ENCODE results near the gene CBARP.

The CBARP gene

DNA sequence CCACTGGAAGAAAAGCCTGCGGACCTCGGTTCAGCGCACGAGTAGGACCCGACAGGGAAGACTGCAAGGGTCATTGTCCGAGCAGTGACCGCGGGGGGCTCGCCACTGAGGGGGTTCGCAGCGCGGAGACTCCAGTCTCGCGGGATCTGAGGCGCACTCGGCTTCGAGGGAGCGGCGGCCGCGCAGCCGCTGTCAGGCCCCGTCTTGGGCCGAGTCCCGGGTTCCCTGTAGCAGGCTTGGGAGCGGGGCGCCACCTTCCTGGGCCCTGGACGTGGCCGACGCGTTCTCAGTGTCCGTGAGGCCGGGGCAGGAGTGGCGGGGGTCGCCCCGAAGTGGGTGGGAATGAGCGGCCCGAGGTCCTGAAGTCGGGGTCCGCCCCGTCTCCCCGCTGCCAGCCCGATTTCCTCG, 37.1 kb upstream of the CBARP start:
- in situ Hi-C loops (cut with HindIII; ENCODE audit: low sequenced_read_pairs), result no loop called here
- peak overlapping the region; percentile 39 for H3K4me3 ChIP-seq (ENCODE audit: low read depth, low read length)
- no peak for DNase-seq (ENCODE audit: low read depth, low spot score)
- TF ChIP-seq, protein P1, sequence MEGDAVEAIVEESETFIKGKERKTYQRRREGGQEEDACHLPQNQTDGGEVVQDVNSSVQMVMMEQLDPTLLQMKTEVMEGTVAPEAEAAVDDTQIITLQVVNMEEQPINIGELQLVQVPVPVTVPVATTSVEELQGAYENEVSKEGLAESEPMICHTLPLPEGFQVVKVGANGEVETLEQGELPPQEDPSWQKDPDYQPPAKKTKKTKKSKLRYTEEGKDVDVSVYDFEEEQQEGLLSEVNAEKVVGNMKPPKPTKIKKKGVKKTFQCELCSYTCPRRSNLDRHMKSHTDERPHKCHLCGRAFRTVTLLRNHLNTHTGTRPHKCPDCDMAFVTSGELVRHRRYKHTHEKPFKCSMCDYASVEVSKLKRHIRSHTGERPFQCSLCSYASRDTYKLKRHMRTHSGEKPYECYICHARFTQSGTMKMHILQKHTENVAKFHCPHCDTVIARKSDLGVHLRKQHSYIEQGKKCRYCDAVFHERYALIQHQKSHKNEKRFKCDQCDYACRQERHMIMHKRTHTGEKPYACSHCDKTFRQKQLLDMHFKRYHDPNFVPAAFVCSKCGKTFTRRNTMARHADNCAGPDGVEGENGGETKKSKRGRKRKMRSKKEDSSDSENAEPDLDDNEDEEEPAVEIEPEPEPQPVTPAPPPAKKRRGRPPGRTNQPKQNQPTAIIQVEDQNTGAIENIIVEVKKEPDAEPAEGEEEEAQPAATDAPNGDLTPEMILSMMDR (IDR thresholded peaks at IDR 0.05; ENCODE audit: low read depth, low read length), result no peak

DNA sequence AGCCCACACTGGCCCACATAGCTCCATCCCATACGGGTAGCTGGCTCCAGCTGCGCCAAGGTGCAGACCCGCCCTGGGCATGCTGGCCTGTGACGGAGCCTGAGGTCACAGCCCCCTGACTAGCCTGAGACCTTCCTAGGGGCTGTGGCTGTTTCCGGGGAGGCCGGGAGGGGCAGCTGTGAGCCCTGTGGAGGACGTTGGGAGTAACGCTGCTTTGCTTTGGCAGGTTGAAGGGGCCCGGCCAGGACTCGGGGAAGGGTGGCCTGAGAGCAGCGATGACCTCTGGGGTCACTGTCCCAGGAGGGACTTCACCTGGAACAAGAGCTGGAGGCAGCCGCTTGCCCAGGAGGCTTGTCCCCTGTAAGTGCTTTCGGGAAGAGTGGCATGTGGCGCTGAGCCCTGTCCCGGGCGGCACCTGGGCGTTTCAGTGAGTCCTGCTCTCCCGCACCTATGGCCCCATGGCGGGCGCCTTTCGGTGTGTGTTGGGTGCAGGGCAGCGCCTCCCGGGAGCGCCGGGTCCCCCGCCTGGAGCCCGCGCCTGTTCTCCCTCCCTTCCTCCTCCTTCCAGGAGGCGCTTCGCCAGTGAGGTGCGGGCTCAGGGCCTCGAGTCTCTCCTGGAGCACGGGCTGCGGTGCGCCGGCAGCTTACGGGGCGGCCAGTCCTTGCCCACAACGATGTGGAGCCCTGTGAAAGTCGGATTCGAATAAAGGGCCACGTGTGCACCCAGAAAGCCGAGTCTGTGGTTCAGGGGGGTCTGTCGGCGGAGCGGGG, 36.5 kb upstream of the CBARP start:
- H3K4me3 ChIP-seq (ENCODE audit: low read depth, low read length), result peak overlapping the region; percentile 39
- in situ Hi-C loops (cut with HindIII; ENCODE audit: low sequenced_read_pairs), result no loop called here
- TF ChIP-seq, protein P1 (IDR thresholded peaks at IDR 0.05; ENCODE audit: low read depth, low read length), result no peak
- no peak for DNase-seq (ENCODE audit: low read depth, low spot score)

DNA sequence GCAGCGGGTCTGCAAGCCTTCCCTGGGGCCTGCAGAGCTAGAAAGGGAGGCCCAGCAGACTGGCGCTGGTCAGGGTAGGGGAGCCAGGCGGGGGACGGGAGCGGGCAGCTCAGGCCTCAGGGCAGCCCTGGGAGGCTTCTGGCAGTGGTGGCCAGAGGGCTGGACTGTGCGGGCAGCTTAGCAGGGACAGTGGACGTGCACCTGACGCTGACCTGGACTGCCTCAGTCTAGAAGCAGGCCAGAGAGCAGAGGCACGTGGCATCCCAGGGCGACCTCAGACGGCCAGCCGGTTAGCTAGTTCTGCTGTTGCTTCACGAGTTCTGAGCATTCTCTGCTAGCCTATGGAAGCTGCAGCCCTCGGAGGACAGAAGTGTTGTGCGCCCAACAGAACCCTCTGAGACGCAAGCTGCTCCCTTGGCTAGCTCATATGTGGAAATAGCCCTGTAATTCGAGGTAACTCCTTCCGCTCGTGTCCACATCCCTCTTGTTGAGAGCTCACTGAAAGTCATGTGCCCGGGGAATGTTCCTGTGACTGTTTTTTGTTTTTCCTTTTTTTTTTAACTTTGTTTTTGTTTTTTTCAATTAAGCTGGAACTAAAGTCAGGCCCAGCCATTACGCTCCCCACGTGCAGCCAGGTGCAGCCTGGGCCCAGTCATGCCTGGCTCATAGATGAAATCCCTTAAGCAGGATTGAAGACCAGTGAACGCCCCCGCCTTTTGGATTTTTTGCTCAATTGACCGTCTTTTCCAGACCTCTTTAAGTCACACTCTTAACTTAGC, 35.6 kb upstream of the CBARP start:
- DNase-seq (ENCODE audit: low read depth, low spot score), result no peak
- H3K4me3 ChIP-seq (ENCODE audit: low read depth, low read length), result no peak overlapping the region
- TF ChIP-seq, protein P1 (IDR thresholded peaks at IDR 0.05; ENCODE audit: low read depth, low read length), result no peak
- in situ Hi-C loops (cut with HindIII; ENCODE audit: low sequenced_read_pairs), result no loop called here

DNA sequence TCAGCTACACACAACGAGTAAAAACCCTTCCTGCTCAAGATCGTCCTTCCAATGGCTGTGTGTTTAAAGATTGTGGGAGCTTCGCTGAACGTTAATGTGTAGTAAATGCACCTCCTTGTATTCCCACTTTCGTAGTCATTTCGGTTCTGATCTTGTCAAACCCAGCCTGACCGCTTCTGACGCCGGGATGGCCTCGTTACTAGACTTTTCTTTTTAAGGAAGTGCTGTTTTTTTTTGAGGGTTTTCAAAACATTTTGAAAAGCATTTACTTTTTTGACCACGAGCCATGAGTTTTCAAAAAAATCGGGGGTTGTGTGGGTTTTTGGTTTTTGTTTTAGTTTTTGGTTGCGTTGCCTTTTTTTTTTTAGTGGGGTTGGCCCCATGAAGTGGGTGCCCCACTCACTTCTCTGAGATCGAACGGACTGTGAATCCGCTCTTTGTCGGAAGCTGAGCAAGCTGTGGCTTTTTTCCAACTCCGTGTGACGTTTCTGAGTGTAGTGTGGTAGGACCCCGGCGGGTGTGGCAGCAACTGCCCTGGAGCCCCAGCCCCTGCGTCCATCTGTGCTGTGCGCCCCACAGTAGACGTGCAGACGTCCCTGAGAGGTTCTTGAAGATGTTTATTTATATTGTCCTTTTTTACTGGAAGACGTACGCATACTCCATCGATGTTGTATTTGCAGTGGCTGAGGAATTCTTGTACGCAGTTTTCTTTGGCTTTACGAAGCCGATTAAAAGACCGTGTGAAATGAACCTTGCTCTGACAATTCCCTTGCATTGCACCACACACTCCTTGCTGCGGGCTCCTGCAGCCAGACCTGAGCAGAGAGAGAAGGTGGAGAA, 34.8 kb upstream of the CBARP start:
- DNase-seq (ENCODE audit: low read depth, low spot score), result no peak
- in situ Hi-C loops (cut with HindIII; ENCODE audit: low sequenced_read_pairs), result no loop called here
- H3K4me3 ChIP-seq (ENCODE audit: low read depth, low read length), result no peak overlapping the region
- TF ChIP-seq, protein P1 (IDR thresholded peaks at IDR 0.05; ENCODE audit: low read depth, low read length), result no peak

DNA sequence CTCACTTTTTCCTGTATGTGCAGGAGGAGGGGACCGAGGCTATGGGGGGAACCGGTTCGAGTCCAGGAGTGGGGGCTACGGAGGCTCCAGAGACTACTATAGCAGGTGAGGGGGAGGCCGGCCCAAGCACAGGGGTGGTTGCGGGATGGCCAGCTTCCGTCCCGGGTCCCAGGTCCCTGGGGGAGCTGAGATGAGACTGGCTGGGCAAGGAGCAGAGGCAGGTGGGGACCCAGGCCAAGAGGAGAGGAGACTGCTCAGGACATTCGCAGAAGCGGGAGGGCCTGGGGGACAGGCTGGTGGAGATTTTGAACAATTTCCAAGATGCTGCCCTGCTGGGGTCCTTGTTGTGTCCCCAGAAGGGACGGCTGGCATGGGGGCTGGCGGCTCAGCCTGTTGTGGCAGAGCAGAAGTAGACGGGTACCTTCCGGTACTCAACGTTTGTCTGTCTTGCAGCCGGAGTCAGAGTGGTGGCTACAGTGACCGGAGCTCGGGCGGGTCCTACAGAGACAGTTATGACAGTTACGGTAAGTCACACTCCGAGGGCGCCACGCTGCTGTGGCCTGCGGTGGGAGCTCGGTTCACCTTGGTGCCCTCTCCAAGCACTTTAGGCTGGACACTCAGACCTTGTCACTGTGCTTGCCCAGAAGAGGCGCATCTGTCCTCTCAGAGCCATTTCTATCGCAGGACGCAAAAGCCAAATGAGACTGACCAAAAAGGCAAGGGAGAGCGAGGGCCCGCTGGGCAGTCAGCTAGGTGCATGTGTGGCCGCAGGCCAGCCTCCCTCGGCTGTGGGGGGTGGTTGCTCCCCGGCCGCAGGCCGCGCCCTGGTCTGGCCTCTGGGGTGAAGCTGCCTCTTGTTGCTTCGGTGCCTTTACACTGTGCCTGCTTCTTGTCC, 34.0 kb upstream of the CBARP start:
- in situ Hi-C loops (cut with HindIII; ENCODE audit: low sequenced_read_pairs), result no loop called here
- no peak for DNase-seq (ENCODE audit: low read depth, low spot score)
- H3K4me3 ChIP-seq (ENCODE audit: low read depth, low read length), result no peak overlapping the region
- TF ChIP-seq, protein P1 (IDR thresholded peaks at IDR 0.05; ENCODE audit: low read depth, low read length), result no peak
